SK-N-SH treated with all-trans-retinoic acid at 6 μM for 48 hours (cell line): ENCODE data around the gene ETF1.

Experiments
- ATAC-seq: fragments of 200-7000 bp; cut with Tn5 transposase; 3 replicates; pipeline ENCODE4 v1.9.1; 2020; ENCODE audit warnings: mild to moderate bottlenecking, moderate library complexity
- ARNTL ChIP-seq: fragments of 450-650 bp; formaldehyde crosslinking; IDR thresholded peaks from 2 replicates; pipeline ENCODE4 v1.5.0; 2020; ENCODE audit warnings: low read depth, mild to moderate bottlenecking, moderate library complexity, borderline replicate concordance
- BACH2 ChIP-seq: fragments of 250-450 bp; sonication (Bioruptor Pico); IDR thresholded peaks from 2 replicates; pipeline ENCODE4 v1.9.0; 2021; ENCODE audit warnings: mild to moderate bottlenecking, borderline replicate concordance
- CREB5 ChIP-seq: fragments of 250-450 bp; sonication (Bioruptor Pico); IDR thresholded peaks from 2 replicates; pipeline ENCODE4 v1.5.1; 2020; ENCODE audit warnings: low read depth, mild to moderate bottlenecking, moderate library complexity
- CSDC2 ChIP-seq: fragments of 250-450 bp; sonication (Bioruptor Pico); IDR thresholded peaks from 2 replicates; pipeline ENCODE4 v1.5.0; 2020; ENCODE audit warnings: mild to moderate bottlenecking, moderate library complexity
- CSRNP3 ChIP-seq: fragments of 250-450 bp; sonication (Bioruptor Pico); IDR thresholded peaks from 2 replicates; pipeline ENCODE4 v1.5.1; 2021; ENCODE audit warnings: mild to moderate bottlenecking, moderate library complexity
- ESRRG ChIP-seq: fragments of 250-450 bp; sonication (Bioruptor Pico); IDR thresholded peaks from 2 replicates; pipeline ENCODE4 v1.6.1; 2021; ENCODE audit warnings: mild to moderate bottlenecking
- GLIS3 ChIP-seq: fragments of 250-450 bp; sonication (Bioruptor Pico); IDR thresholded peaks from 2 replicates; pipeline ENCODE4 v1.5.0; 2020; ENCODE audit warnings: mild to moderate bottlenecking, moderate library complexity
- ISL1 ChIP-seq: fragments of 250-450 bp; sonication (Bioruptor Pico); IDR thresholded peaks from 2 replicates; pipeline ENCODE4 v2.1.2; 2022; ENCODE audit warnings: mild to moderate bottlenecking, moderate library complexity
- OSR1 ChIP-seq: fragments of 250-450 bp; sonication (Bioruptor Pico); IDR thresholded peaks from 2 replicates; pipeline ENCODE4 v1.8.0; 2022; ENCODE audit warnings: moderate library complexity, mild to moderate bottlenecking, inconsistent platforms
- PATZ1 ChIP-seq: fragments of 250-450 bp; sonication (Bioruptor Pico); IDR thresholded peaks from 2 replicates; pipeline ENCODE4 v1.8.0; 2020; ENCODE audit warnings: mild to moderate bottlenecking, moderate library complexity, borderline replicate concordance
- POU6F1 ChIP-seq: fragments of 250-450 bp; sonication (Bioruptor Pico); IDR thresholded peaks from 2 replicates; pipeline ENCODE4 v1.8.0; 2021; ENCODE audit warnings: low read depth, mild to moderate bottlenecking, moderate library complexity, borderline replicate concordance
- PPARA ChIP-seq: fragments of 250-450 bp; sonication (Bioruptor Pico); IDR thresholded peaks from 2 replicates; pipeline ENCODE4 v1.5.0; 2020; ENCODE audit warnings: mild to moderate bottlenecking, borderline replicate concordance
- RARB ChIP-seq: fragments of 250-450 bp; sonication (Bioruptor Pico); IDR thresholded peaks from 2 replicates; pipeline ENCODE4 v1.8.0; 2021; ENCODE audit warnings: mild to moderate bottlenecking, moderate library complexity
- SNAI2 ChIP-seq: fragments of 250-450 bp; sonication (Bioruptor Pico); IDR thresholded peaks from 2 replicates; pipeline ENCODE4 v1.5.0; 2020; ENCODE audit warnings: mild to moderate bottlenecking, moderate library complexity
- TCF4 ChIP-seq: fragments of 250-450 bp; sonication (Bioruptor Pico); IDR thresholded peaks from 2 replicates; pipeline ENCODE4 v1.8.0; 2021; ENCODE audit warnings: mild to moderate bottlenecking, moderate library complexity, borderline replicate concordance
- ZC3H10 ChIP-seq: fragments of 250-450 bp; sonication (Bioruptor Pico); IDR thresholded peaks from 2 replicates; pipeline ENCODE4 v1.5.1; 2021; ENCODE audit warnings: mild to moderate bottlenecking, moderate library complexity
- ZFP3 ChIP-seq: fragments of 250-450 bp; sonication (Bioruptor Pico); IDR thresholded peaks from 2 replicates; pipeline ENCODE4 v1.5.0; 2020; ENCODE audit warnings: mild to moderate bottlenecking, moderate library complexity
- ZFP30 ChIP-seq: fragments of 450-650 bp; formaldehyde crosslinking; IDR thresholded peaks from 2 replicates; pipeline ENCODE4 v1.5.0; 2022; ENCODE audit warnings: mild to moderate bottlenecking, moderate library complexity
- ZNF565 ChIP-seq: fragments of 450-650 bp; formaldehyde crosslinking; conservative IDR thresholded peaks from 2 replicates; pipeline ENCODE4 v1.5.0; 2020; ENCODE audit warnings: low read depth, mild to moderate bottlenecking, moderate library complexity
- ZNF8 ChIP-seq: fragments of 450-650 bp; formaldehyde crosslinking; IDR thresholded peaks from 2 replicates; pipeline ENCODE4 v1.5.0; 2020; ENCODE audit warnings: mild to moderate bottlenecking, moderate library complexity

The ETF1 gene

GRCh38 chr5:138570871-138571270 lies 27.8 kb upstream of the ETF1 start:
- no peak for TF ChIP-seq TCF4 (CRISPR knock-in tag)
- TF ChIP-seq PPARA (CRISPR knock-in tag) = no peak
- TF ChIP-seq ZFP30 (CRISPR knock-in tag) = no peak
- no peak for TF ChIP-seq SNAI2 (CRISPR knock-in tag)
- TF ChIP-seq OSR1 (CRISPR knock-in tag) = no peak
- TF ChIP-seq CSDC2 (CRISPR knock-in tag) = no peak
- TF ChIP-seq POU6F1 = no peak
- TF ChIP-seq GLIS3 (CRISPR knock-in tag) = no peak
- TF ChIP-seq ESRRG (CRISPR knock-in tag) = no peak
- no peak for TF ChIP-seq ARNTL (CRISPR knock-in tag)

GRCh38 chr5:138569782-138570181 lies 26.7 kb upstream of the ETF1 start:
- no peak for TF ChIP-seq ZNF565 (CRISPR knock-in tag)
- no peak for TF ChIP-seq OSR1 (CRISPR knock-in tag)
- TF ChIP-seq CSDC2 (CRISPR knock-in tag) = no peak
- no peak for TF ChIP-seq BACH2
- TF ChIP-seq ISL1 (CRISPR knock-in tag) = no peak
- TF ChIP-seq PATZ1 (CRISPR knock-in tag) = no peak
- TF ChIP-seq ZNF8 = no peak
- no peak for TF ChIP-seq GLIS3 (CRISPR knock-in tag)
- no peak for TF ChIP-seq POU6F1
- no peak for TF ChIP-seq CSRNP3
- no peak for TF ChIP-seq ZFP3 (CRISPR knock-in tag)
- TF ChIP-seq SNAI2 (CRISPR knock-in tag) = no peak
- TF ChIP-seq ZC3H10 = no peak
- TF ChIP-seq TCF4 (CRISPR knock-in tag) = no peak
- no peak for TF ChIP-seq CREB5
- TF ChIP-seq ARNTL (CRISPR knock-in tag) = no peak
- no peak for TF ChIP-seq RARB (CRISPR knock-in tag)
- ATAC-seq = no peak

More at GRCh38 chr5:138570871-138571270, 27.8 kb upstream of the ETF1 start:
- ATAC-seq = no peak

GRCh38 chr5:138568061-138568824 lies 25.2 kb upstream of the ETF1 start:
- TF ChIP-seq RARB (CRISPR knock-in tag) (no peak), GLIS3 (CRISPR knock-in tag) (no peak), ISL1 (CRISPR knock-in tag) (no peak), ARNTL (CRISPR knock-in tag) (no peak), ZC3H10 (no peak), CREB5 (no peak), CSRNP3 (no peak), PATZ1 (CRISPR knock-in tag) (no peak), ZNF565 (CRISPR knock-in tag) (no peak)

More at GRCh38 chr5:138568061-138568824, 25.2 kb upstream of the ETF1 start:
- ATAC-seq = no peak
